Liver (tissue), 9 donors: ENCODE data around the gene CRISPLD2. TPM values are rescaled to one million over a fixed set of nuclear protein-coding genes. Genes with fewer than 3 reads are reported as not detected.

Experiments used
- DNase-seq: peaks from one replicate; pipeline ENCODE4 v3.0.0-alpha.2; 2017; ENCODE audit warnings: low spot score
- H3K27ac ChIP-seq, 2 donors: one replicate each; pipeline ENCODE4 v1.7.0; 2013; ENCODE audit warnings: inconsistent platforms in 2 of 2, low read length in 2 of 2, control low read depth in 1 of 2, low read depth in 1 of 2, mild to moderate bottlenecking in 1 of 2
- H3K27me3 ChIP-seq, 4 donors: one replicate each; pipeline versions ENCODE4 v1.6.1 to v1.7.0; 2013; ENCODE audit warnings: low read length in 3 of 4, inconsistent platforms in 1 of 4, mild to moderate bottlenecking in 1 of 4, moderate library complexity in 1 of 4; ENCODE audit not compliant: control insufficient read depth in 4 of 4, insufficient read depth in 4 of 4
- H3K36me3 ChIP-seq, 4 donors: one replicate each; pipeline versions ENCODE4 v1.6.1 to v1.7.0; 2013; ENCODE audit warnings: low read length in 3 of 4, mild to moderate bottlenecking in 3 of 4, low read depth in 1 of 4, moderate library complexity in 1 of 4; ENCODE audit not compliant: control insufficient read depth in 4 of 4, insufficient read depth in 3 of 4
- H3K4me1 ChIP-seq, 4 donors: one replicate each; pipeline versions ENCODE4 v1.6.1 to v1.7.0; 2013; ENCODE audit warnings: low read length in 3 of 4, mild to moderate bottlenecking in 3 of 4, moderate library complexity in 1 of 4; ENCODE audit not compliant: control insufficient read depth in 4 of 4, insufficient read depth in 4 of 4
- H3K4me3 ChIP-seq, 3 donors: one replicate each; pipeline versions ENCODE4 v1.6.1 to v1.7.0; 2013; ENCODE audit warnings: low read length in 3 of 3, control low read depth in 1 of 3, low read depth in 1 of 3, mild to moderate bottlenecking in 1 of 3
- H3K9ac ChIP-seq, 2 donors: one replicate each; pipeline ENCODE4 v1.7.0; 2013; ENCODE audit warnings: low read length in 2 of 2, mild to moderate bottlenecking in 2 of 2, moderate library complexity in 2 of 2, control low read depth in 1 of 2, low read depth in 1 of 2
- H3K9me3 ChIP-seq, 4 donors: one replicate each; pipeline versions ENCODE4 v1.6.1 to v1.7.0; 2013; ENCODE audit warnings: low read length in 3 of 4; ENCODE audit not compliant: control insufficient read depth in 4 of 4
- CTCF ChIP-seq: fragments of 150-350 bp; IDR thresholded peaks from 2 replicates; pipeline ENCODE4 v1.5.1; 2017; ENCODE audit warnings: improper control_type of control experiment, low read depth, low read length; ENCODE audit not compliant: missing input control
- EGR1 ChIP-seq, 2 donors: IDR thresholded peaks; 2 replicates each; pipeline ENCODE4 v1.6.1; 2016 to 2018; ENCODE audit warnings: antibody characterized with exemption in 2 of 2, low read depth in 2 of 2
- FOXA2 ChIP-seq: IDR thresholded peaks from 2 replicates; pipeline ENCODE4 v1.6.1; 2016; ENCODE audit warnings: antibody characterized with exemption
- GABPA ChIP-seq, 2 donors: IDR thresholded peaks in 1 of 2; conservative IDR thresholded peaks in 1 of 2; 2 replicates each; pipeline ENCODE4 v1.6.1; 2016; ENCODE audit warnings: antibody characterized with exemption in 2 of 2, mild to moderate bottlenecking in 1 of 2, moderate library complexity in 1 of 2
- HNF4A ChIP-seq, 2 donors: conservative IDR thresholded peaks; 2 replicates each; pipeline ENCODE4 v1.6.1; 2016; ENCODE audit warnings: antibody characterized with exemption in 2 of 2, mild to moderate bottlenecking in 2 of 2
- JUND ChIP-seq, 2 donors: IDR thresholded peaks; 2 replicates each; pipeline ENCODE4 v1.6.1; 2016; ENCODE audit warnings: antibody characterized with exemption in 2 of 2
- MAX ChIP-seq: IDR thresholded peaks from 2 replicates; pipeline ENCODE4 v1.6.1; 2016; ENCODE audit warnings: antibody characterized with exemption
- NR2F2 ChIP-seq: IDR thresholded peaks from 2 replicates; pipeline ENCODE4 v1.6.1; 2016; ENCODE audit warnings: antibody characterized with exemption
- RAD21 ChIP-seq, 2 donors: IDR thresholded peaks; 2 replicates each; pipeline ENCODE4 v1.6.1; 2016; ENCODE audit warnings: antibody characterized with exemption in 2 of 2, mild to moderate bottlenecking in 2 of 2
- REST ChIP-seq: IDR thresholded peaks from 2 replicates; pipeline ENCODE4 v1.6.1; 2016; ENCODE audit warnings: antibody characterized with exemption, mild to moderate bottlenecking
- RXRA ChIP-seq, 2 donors: IDR thresholded peaks; 2 replicates each; pipeline ENCODE4 v1.6.1; 2017 to 2018; ENCODE audit warnings: antibody characterized with exemption in 2 of 2, mild to moderate bottlenecking in 1 of 2
- SP1 ChIP-seq: IDR thresholded peaks from 2 replicates; pipeline ENCODE4 v1.6.1; 2018; ENCODE audit warnings: antibody characterized with exemption, mild to moderate bottlenecking
- TAF1 ChIP-seq: conservative IDR thresholded peaks from 2 replicates; pipeline ENCODE4 v1.6.1; 2016; ENCODE audit warnings: antibody characterized with exemption, mild to moderate bottlenecking
- YY1 ChIP-seq: IDR thresholded peaks from 2 replicates; pipeline ENCODE4 v1.6.1; 2016; ENCODE audit warnings: antibody characterized with exemption, mild to moderate bottlenecking
- WGBS: extraction: QIAGEN DNeasy Blood & Tissue Kit; methylation state at CpG from one replicate; pipeline ENCODE4 v1.1.7; 2013; 5-methylcytosine and 5-hydroxymethylcytosine counted together
- polyA plus RNA-seq, 2 donors: library from polyadenylated mRNA; stranded (reverse) in 1 of 2; unstranded in 1 of 2; fragments of 200-250 nt in 1 of 2; fragments of >200 nt in 1 of 2; fragmentation: Nextera tagmentation in 1 of 2; extraction: Ambion mirVana in 1 of 2; gene quantifications; one replicate each; pipeline versions ENCODE4 v1.2.1 to v1.2.3, GENCODE V29; 2013 to 2015
- total RNA-seq, 2 donors: library from RNA; depleted of rRNA; stranded (reverse); fragments of >200 nt; gene quantifications; one replicate each; pipeline ENCODE4 v1.2.3, GENCODE V29; 2014
- TF ChIP-seq, protein P1 (sequence below): IDR thresholded peaks from 2 replicates; pipeline ENCODE4 v1.6.1; 2016; ENCODE audit warnings: antibody characterized with exemption
- donor health status: healthy.
- donor health status: healthy.
- donor health status: healthy.
- donor health status: healthy.
- donor health status: healthy.

The CRISPLD2 gene
- total and polyA plus RNA-seq, 4 donors = 2.6 to 14.8 (median 4.1) TPM

DNA sequence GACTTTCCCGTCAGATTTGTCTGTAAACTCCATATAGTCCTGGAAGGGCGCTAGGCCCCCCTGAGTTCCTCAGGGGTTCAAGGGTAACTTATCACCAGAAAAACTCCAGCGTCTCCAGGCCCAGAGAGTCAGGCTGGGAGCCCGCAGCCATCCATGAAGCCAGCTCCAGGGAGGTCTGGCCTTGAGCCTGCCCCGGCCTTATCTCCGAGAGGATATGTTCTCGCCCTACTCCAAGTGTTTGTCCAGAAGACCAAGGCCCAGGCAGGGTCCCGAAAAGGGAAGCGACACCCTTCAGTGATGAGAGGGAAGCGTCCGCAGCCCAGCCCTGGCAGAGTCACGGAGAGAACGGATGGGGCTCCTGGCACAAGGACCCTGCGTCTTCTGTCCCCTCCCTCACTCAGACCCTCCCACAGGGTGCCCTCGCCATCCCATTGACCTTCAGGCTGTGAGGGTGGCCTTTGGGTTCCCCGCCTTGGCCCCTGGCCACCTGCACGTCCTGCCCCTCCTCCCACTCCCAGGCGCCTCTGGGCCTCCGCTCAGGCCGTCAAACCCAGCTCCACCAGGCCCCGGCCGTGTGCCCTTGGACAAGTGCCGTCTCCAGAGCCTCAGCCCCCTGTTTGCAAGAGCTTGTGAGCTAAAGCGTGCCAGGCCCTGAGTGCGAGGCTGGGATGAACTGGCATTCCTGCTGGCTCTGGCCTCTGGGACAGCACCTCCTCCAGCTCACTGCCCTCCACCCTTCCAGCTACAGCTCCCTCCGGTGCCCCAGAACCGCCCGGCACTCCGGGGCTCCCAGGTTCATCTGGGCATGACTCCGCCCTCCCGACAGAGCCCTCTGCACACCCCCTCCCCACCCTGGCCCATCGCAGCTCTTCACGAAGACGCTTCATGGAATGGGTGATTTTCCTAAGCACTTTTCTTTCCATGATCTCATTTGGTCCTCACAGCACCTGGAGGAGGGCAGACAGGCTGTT, 108.1 kb downstream of the CRISPLD2 start:
- peak overlapping the region in 1 of 2 donors; percentile 2 for H3K27ac ChIP-seq
- DNase-seq = no peak
- WGBS = 77% methylated on average over 34 of the region's 34 CpGs

DNA sequence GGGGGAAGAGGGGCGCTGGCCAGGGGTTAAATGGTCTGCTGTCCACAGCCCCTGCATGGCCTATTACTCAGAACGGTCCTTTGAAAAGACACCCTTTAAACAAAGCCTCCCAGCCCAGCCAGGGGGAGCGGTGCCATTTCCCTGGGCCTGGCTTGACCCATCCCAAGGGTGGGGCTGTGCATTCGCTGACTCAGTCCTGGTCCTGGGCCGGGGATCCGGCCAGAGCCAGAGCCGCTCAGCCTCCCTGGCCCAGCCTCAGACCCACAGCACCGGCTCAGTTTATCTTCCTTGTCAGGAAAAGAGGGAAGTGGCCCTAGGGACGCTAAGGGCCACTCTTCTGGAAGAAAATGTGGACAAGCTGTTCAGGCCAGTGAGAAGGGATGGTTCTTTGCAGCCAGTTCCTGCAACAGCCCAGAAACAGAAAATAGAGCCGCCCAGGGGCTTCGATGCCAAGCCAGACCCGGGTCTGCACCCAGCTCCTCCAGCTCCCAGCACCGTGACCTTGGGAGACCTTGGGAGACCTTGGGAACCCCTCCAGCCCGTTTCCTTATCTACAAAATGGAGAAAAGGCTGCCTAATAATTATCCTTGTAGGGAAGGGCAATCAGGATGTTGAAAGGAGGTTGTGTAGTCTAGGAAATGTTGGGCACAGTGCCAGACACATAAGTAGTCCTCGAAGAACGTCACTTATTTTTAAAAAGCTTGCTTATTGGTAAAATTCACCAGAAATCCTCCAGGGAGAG, 109.1 kb downstream of the CRISPLD2 start:
- H3K4me1 ChIP-seq = peaks cover 6 to 20% (median 12%) of the 10 kb centered on the region in 4 donors
- H3K27me3 ChIP-seq = no peaks in the 10 kb centered on the region
- H3K9ac ChIP-seq = no peak overlapping the region
- no peak overlapping the region for H3K4me3 ChIP-seq
- H3K27ac ChIP-seq = peak overlapping the region in 1 of 2 donors; percentile 25
- no peak for DNase-seq
- WGBS = 69% methylated on average over 16 of the region's 16 CpGs
- no peaks in the 10 kb centered on the region for H3K9me3 ChIP-seq
- no peaks in the 10 kb centered on the region for H3K36me3 ChIP-seq
- TF ChIP-seq FOXA2 (no peak), SP1 (no peak), NR2F2 (peak; percentile 45)

More for the DNA sequence above, 108.1 kb downstream of the CRISPLD2 start:
- Histone ChIP-seq H3K4me3 (no peak overlapping the region), H3K9ac (no peak overlapping the region), H3K4me1 (peaks cover 0 to 18% (median 7%) of the 10 kb centered on the region in 4 donors), H3K27me3 (no peaks in the 10 kb centered on the region), H3K36me3 (no peaks in the 10 kb centered on the region), H3K9me3 (no peaks in the 10 kb centered on the region)
- TF ChIP-seq MAX (no peak), NR2F2 (peak; percentile 62)

DNA sequence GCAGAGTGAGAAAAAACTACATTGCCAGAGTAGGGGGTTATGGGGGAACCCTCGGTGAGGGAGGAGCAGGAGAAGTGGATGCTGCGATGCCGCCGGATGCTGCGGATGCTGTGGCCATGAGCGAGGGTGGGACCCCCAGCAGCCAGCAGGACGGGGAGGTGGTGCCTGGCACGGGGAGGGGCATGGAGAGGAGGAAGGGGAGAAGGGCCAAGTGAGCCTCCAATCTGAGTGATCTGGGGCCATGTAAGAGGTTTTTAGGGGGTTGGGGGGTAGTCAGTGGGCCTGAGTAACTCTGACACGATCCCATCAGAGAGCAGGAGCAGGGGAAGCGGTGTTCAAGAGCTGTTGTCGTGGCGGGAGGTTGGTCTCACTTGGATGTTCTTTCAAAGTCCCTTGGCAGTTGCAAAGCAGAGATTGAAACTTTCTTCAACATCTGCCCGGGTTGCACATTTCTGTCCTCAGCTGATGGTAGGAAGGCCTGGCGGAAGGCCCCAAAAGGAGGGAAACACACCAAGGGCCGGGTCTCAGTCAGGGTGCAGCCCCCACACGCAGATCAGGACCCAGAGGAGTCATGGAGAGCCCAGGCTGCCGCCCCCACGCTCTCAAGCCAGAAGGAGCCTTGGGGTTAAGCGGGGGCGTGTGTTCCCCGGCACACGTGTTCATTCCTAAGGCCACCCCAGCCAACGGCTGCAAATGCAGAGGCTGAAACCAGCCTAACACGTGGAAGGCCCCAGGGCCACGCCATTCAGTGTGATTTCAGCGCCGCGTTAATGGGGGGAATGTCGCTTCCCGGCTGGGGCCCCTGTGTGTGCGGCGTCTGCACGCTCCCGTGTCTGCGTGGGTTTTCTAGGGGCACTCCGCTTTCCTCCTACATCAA, 109.9 kb downstream of the CRISPLD2 start:
- no peak for DNase-seq
- H3K27ac ChIP-seq = peak overlapping the region in 1 of 2 donors; percentile 25

More for the DNA sequence above, 109.9 kb downstream of the CRISPLD2 start:
- Histone ChIP-seq H3K4me3 (no peak overlapping the region), H3K36me3 (no peaks in the 10 kb centered on the region), H3K9ac (no peak overlapping the region), H3K27me3 (no peaks in the 10 kb centered on the region), H3K9me3 (no peaks in the 10 kb centered on the region), H3K4me1 (peaks cover 11 to 25% (median 16%) of the 10 kb centered on the region in 4 donors)
- WGBS = 89% methylated on average over 36 of the region's 36 CpGs
- TF ChIP-seq CTCF = no peak
- no peak for TF ChIP-seq REST
- TF ChIP-seq TAF1 = no peak
- TF ChIP-seq SP1 = no peak
- no peak for TF ChIP-seq YY1
- TF ChIP-seq HNF4A (conservative IDR thresholded peaks at IDR 0.05) = no peak
- TF ChIP-seq, protein P1, sequence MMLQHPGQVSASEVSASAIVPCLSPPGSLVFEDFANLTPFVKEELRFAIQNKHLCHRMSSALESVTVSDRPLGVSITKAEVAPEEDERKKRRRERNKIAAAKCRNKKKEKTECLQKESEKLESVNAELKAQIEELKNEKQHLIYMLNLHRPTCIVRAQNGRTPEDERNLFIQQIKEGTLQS = no peak
- no peak for TF ChIP-seq EGR1 (IDR thresholded peaks at IDR 0.05; ENCODE audit: low read depth in 2 of 2)
- TF ChIP-seq RAD21 (IDR thresholded peaks at IDR 0.05) = no peak
- TF ChIP-seq JUND (IDR thresholded peaks at IDR 0.05) = no peak
- no peak for TF ChIP-seq NR2F2
- no peak for TF ChIP-seq GABPA (IDR thresholded peaks at IDR 0.05 in 1 of 2, conservative IDR thresholded peaks at IDR 0.05 in 1 of 2)
- TF ChIP-seq FOXA2 = no peak
- TF ChIP-seq RXRA (IDR thresholded peaks at IDR 0.05) = no peak
